ENCODE measurements around the gene PKD1.
"Not testable (repeated sequence)": the region's sequence is repeated elsewhere in the genome, so short reads cannot be mapped to it uniquely, and the experiment has no call there.

PKD1 gene

GRCh38 chr16:2149630-2150417 is 14.1 kb upstream of the PKD1 start:
- DNase-seq: no peak

GRCh38 chr16:2148714-2149629 is 13.3 kb upstream of the PKD1 start:
- DNase-seq: no peak

- DNase-seq: no peak
Observed at GRCh38 chr16:2147981-2148671, 12.4 kb upstream of the PKD1 start, which contains the start of gene RAB26. TSS of gene RAB26 (plus strand) at chr16:2148625. CDS start at chr16:2148784, 159 bp downstream.

GRCh38 chr16:2147378-2147777 is 11.7 kb upstream of the PKD1 start:
- no peak for DNase-seq

- no peak for DNase-seq
Observed at GRCh38 chr16:2145843-2146242, 10.1 kb upstream of the PKD1 start.

DNA sequence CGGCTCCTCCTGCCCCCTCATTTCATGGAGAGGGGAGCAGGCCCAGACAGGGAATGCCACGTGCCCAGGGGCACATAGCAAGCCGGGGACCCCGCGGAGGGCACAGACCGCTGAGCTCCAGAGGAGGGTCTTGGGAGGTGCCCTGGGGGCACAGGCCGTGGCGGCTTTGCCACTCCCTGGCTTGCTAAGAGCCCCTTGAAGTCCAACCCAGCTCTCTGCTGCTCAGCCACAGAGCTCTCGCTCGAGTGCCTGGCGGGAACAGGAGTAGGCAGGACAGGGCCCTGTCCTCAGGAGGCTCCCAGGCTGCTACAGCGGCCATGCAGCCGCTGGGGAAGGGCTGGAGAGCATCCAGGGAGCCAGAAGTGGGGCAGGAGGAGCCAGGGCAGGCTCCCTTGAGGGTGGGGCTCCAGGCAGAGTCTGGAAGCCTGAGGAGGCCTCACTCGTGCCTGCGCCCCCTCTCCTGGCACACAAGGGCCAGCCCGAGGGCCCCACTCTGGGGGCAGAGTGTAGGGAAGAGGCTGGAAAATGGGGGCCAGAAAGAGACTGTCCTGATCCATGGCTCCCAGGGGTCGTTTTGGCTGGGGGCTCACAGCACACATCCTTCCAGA is 8.3 kb upstream of the PKD1 start:
- no peak for DNase-seq

DNA sequence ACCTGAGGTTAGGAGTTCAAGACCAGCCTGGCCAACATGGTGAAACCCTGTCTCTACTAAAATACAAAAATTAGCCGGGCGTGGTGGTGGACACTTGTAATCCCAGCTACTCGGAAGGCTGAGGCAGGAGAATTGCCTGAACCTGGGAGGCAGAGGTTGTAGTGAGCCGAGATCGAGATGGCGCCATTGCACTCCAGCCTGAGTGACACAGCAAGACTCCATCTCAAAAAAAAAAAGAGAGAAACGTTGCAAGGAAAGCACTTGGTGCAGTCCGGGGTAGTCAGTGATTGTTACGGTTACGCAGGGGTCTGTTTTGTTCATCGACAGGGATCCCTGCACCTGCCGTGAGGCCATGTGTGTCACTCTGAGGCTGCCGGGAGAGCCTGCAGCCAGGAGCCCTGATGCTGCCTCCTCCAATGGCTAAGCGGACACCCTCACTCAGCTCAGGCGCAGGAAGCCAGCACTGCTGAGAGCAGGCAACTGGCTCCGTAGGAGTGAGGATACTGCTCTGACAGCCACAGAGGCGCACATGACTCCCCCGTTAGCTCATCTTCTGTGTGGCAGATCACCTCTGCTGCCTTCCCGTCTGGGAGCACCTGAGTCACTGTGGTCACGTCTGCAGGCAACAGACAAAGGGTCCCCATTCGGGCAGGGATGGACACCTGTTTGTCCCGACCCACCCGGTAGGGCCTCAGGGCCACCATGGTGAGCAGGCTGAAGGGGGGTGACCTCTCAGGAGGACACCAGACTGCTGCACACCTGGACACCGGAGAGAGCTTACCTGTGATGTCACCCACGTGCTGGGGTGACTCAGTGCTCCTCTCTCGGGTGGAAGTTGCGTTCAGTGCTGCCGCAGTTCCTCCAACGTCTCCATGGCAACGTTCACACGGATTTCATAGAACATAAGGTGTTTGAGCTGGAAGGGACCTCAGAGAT is 7.5 kb upstream of the PKD1 start:
- no peak for DNase-seq

GRCh38 chr16:2135071-2135470 is 627 bp downstream of the PKD1 start:
- not testable (repeated sequence) for DNase-seq

DNA sequence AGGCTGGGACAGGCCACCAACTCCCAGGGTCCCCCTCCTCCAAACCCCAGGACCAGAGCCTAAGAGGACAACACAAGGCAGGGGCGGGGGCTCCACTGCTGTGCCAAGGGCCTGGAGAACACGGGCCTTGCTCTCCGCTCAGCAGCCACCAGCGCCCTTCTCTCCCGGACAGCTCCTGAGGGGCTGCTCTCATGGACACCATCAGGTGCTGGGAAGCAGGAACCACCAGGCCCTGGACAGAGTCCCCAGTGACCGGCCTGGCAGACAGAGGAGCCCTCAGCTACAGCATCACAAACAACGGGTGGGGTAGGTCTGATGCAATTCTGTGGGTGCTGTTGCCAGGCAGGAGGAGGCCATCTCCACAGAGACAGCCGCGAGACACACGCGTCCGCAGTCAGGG is 1.9 kb downstream of the PKD1 start:
- not testable (repeated sequence) for DNase-seq

GRCh38 chr16:2129890-2130447 is 5.7 kb downstream of the PKD1 start:
- not testable (repeated sequence) for DNase-seq

- not testable (repeated sequence) for DNase-seq
Observed at GRCh38 chr16:2129251-2129650, 6.4 kb downstream of the PKD1 start.

- not testable (repeated sequence) for DNase-seq
Observed at GRCh38 chr16:2127630-2128280, 7.9 kb downstream of the PKD1 start.

- DNase-seq: not testable (repeated sequence)
Observed at GRCh38 chr16:2126928-2127556, 8.7 kb downstream of the PKD1 start.

DNA sequence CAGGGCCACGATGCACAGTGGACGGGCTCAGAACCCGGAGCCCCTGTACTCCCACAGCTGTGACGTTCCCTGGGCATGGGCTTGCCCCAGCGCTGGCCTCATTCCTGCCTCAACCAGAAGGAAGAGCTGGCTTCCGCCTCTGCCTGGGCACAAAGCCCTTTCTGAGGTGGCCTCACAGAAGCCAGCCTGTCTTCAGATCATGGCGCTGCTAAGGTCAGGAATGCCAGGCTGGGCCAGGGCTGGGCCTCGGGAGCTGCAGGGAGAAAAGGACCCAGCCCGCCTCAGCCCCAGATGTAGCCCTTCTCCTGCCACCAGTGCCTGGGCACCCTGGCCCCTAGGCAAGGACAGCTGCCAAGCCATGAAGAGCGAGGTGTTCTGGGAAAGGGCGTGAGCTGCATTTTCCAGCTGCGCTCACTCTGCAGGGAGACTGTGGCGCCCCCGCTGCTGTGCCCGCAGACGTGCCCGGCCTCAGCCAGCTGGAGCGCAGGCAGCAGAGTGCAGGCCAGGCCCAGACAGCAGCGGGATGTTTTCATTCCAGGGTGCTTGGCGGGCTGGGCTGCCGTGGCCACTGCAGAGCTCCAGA is 9.4 kb downstream of the PKD1 start:
- not testable (repeated sequence) for DNase-seq

DNA sequence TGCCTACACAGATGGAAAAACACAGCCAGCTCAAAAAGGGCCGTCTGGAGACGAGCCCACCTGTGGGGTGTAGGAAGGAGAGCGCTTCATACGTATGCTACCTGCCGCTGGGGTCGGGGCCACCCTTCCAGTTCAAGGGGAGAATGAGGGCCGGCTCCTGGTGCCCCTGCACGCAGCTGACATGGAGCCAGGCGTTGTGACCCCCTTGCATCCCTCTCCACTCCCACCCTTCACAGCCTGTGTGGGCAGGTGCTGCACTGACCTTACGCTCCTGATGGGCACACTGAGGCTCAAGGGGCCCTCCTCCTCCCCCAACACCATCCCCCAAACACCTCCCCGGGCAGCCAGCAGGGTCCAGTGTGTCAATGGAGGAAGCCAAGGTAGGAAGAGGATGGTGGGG is 10.1 kb downstream of the PKD1 start:
- DNase-seq: not testable (repeated sequence)

DNA sequence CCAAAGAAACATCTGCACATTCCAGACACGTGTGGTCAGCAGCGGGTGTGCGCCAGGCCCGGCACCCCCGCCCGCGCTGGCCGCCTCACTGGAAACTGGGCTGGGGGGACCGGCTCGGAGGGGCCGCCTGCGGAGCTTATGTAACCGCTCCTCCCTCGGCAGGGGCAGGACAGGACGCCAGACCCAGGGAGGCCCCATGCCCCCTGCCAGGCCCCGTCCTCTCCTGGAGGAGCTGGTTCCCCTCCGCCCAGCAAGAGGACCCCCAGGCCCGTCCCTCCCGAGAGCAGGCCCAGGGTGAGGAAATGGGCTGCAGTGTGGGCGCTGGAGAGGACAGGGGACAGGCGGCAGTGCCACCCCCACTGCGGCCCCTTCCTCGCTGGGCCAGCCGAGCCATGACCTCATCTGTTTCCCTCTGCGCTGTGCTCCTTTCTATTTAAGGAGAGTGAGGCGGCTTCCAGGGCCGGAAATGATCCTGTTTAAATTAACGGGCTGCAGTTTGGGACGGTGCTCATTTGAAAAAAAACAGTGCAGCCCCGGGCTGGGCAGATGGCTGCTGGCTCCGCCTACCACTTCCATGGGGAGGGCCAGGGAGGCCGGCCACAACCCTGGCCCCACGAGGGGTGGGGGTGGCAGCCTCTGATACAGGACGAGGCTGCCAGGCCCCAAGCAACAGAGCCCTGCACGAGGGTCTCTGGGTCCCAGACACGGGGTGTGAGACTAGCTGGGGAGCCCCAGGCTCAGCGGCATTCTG is 10.8 kb downstream of the PKD1 start:
- DNase-seq: peak in 1 of 2 donors; percentile 15

DNA sequence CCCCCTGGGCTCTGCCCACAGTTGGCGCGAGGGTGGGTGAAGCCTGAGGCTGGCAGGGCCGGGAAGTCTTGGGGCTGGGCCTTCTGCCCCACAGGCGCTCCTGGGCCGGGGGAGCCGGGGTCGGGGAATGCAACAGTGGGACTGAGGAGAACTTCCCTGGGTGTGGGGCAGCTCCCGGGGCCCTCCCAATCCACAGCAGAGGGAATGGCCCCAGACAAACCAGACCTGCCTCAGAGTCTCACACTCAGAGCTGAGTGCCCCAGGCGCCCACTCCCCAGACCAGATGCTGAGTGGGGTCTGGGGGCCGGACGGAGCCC is 11.4 kb downstream of the PKD1 start:
- not testable (repeated sequence) for DNase-seq

- not testable (repeated sequence) for DNase-seq
Observed at GRCh38 chr16:2123706-2124376, 11.9 kb downstream of the PKD1 start.
